ENCODE results near the gene LCN12.

DNA sequence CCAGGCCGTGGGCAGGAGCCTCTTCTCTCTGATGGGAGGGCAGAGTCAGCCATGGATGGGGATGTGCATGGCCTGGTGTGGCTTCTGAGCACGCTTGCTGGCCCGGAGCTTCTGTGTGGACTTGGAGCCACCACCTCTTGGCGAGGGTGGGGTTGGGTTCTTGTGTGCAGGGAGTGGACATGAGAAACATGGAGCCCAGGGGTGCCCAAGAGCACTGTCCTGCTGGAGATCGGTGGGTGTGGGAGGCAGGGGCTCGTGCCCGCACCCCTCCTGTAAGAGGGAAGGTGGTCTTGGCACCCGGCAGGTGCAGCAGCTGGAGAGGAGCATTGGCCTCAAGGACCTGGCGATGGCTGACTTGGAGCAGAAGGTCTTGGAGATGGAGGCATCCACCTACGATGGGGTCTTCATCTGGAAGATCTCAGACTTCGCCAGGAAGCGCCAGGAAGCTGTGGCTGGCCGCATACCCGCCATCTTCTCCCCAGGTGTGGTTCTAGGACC lies 31.3 kb upstream of the LCN12 start:
- TF ChIP-seq EZH2 (IDR thresholded peaks at IDR 0.05; ENCODE audit: low read length, missing control alignments) (no peak), CTCF (conservative IDR thresholded peaks at IDR 0.05 in 1 of 2, IDR thresholded peaks at IDR 0.05 in 1 of 2; ENCODE audit: low read depth in 1 of 2, low read length in 2 of 2) (no peak)
